Psoas muscle (tissue), 7 donors: Measurements from ENCODE around the gene RETN. TPM values are rescaled to one million over a fixed set of nuclear protein-coding genes. Genes with fewer than 3 reads are reported as not detected.

Experiments
- polyA plus RNA-seq, 3 donors: library from polyadenylated mRNA; stranded (reverse); fragments of 200-250 nt; gene quantifications; one replicate each; pipeline ENCODE4 v1.2.3, GENCODE V29; 2013
- total RNA-seq, 4 donors: library from RNA; stranded (reverse); fragmentation: NEBNext Ultra II Directional in 2 of 4; extraction: Animal tissue kit (Norgen Biotek cat#: 25700) in 2 of 4; gene quantifications; one replicate each; pipeline versions ENCODE4 v1.2.1 to v1.2.4, GENCODE V29; 2021 to 2023
- donor health status: healthy with polysubstance abuse.
- donor health status: DM: no; HTN: no; CAD: no; lungs with moderate emphysema.
- donor health status: Bipolar disorder and iron deficiency.
- donor health status: healthy.
- donor health status: DM: no; HTN: no; CAD: no.
- donor health status: DM: no; HTN: no; CAD: no.
- donor health status: DM: yes; HTN: yes; CAD: no.

The RETN gene
- total and polyA plus RNA-seq, 7 donors: 0.46 to 4.7 (median 0.57) TPM; not detected in 2

Other genes with a start within 250 kb of the RETN start
- gene PEX11G, start 180.0 kb upstream of the RETN start, total RNA-seq: 1 to 10 TPM; 1.1 to 1.4 (median 1.2) TPM
- gene PEX11G, start 180.0 kb upstream of the RETN start, polyA plus RNA-seq: 1 to 10 TPM; 1.0 to 1.1 (median 1.1) TPM
- gene ZNF358, start 152.9 kb upstream of the RETN start, total RNA-seq: 100 to 1,000 TPM in 1 of 4 donors, 10 to 100 TPM in 3; 80.4 to 109 (median 90.1) TPM
- gene ZNF358, start 152.9 kb upstream of the RETN start, polyA plus RNA-seq: 100 to 1,000 TPM in 1 of 3 donors, 10 to 100 TPM in 2; 38.1 to 110 (median 88.9) TPM
- 10 to 100 TPM; 15.4 to 23.8 (median 17.0) TPM for gene MCOLN1, start 146.4 kb upstream of the RETN start, total RNA-seq
- 10 to 100 TPM; 15.9 to 28.6 (median 20.2) TPM for gene MCOLN1, start 146.4 kb upstream of the RETN start, polyA plus RNA-seq
- gene PNPLA6, start 133.3 kb upstream of the RETN start, total RNA-seq: 10 to 100 TPM; 53.3 to 72.8 (median 62.7) TPM
- 10 to 100 TPM; 31.8 to 63.8 (median 34.6) TPM for gene PNPLA6, start 133.3 kb upstream of the RETN start, polyA plus RNA-seq
- under 1 TPM in 2 of 4 donors, not detected in 2; 0.14 to 0.15 TPM for gene CAMSAP3, start 73.2 kb upstream of the RETN start, total RNA-seq
- under 1 TPM in 2 of 3 donors, not detected in 1; 0.03 to 0.04 TPM for gene CAMSAP3, start 73.2 kb upstream of the RETN start, polyA plus RNA-seq
- 10 to 100 TPM; 19.2 to 36.3 (median 26.6) TPM for gene XAB2, start 39.5 kb upstream of the RETN start, total RNA-seq
- 10 to 100 TPM; 23.5 to 29.7 (median 24.1) TPM for gene XAB2, start 39.5 kb upstream of the RETN start, polyA plus RNA-seq
- 100 to 1,000 TPM in 2 of 4 donors, 10 to 100 TPM in 2; 88.9 to 112 (median 101) TPM for gene PET100, start 39.3 kb upstream of the RETN start, total RNA-seq
- gene PET100, start 39.3 kb upstream of the RETN start, polyA plus RNA-seq: 10 to 100 TPM; 49.6 to 93.1 (median 49.7) TPM
- gene PCP2, start 35.3 kb upstream of the RETN start, total RNA-seq: not detected
- under 1 TPM in 1 of 3 donors, not detected in 2; 0.20 TPM for gene PCP2, start 35.3 kb upstream of the RETN start, polyA plus RNA-seq
- 1 to 10 TPM; 2.7 to 4.5 (median 3.6) TPM for gene STXBP2, start 31.9 kb upstream of the RETN start, total RNA-seq
- 1 to 10 TPM in 2 of 3 donors, under 1 TPM in 1; 0.55 to 2.4 (median 1.7) TPM for gene STXBP2, start 31.9 kb upstream of the RETN start, polyA plus RNA-seq
- under 1 TPM; 0.18 to 0.54 (median 0.28) TPM for gene MCEMP1, start 8.0 kb downstream of the RETN start, total RNA-seq
- under 1 TPM in 2 of 3 donors, not detected in 1; 0.21 to 0.35 TPM for gene MCEMP1, start 8.0 kb downstream of the RETN start, polyA plus RNA-seq
- gene TRAPPC5, start 11.8 kb downstream of the RETN start, total RNA-seq: 100 to 1,000 TPM in 3 of 4 donors, 10 to 100 TPM in 1; 83.4 to 164 (median 104) TPM
- gene TRAPPC5, start 11.8 kb downstream of the RETN start, polyA plus RNA-seq: 100 to 1,000 TPM in 1 of 3 donors, 10 to 100 TPM in 2; 40.6 to 125 (median 66.8) TPM
- under 1 TPM in 2 of 4 donors, not detected in 2; 0.34 to 0.54 TPM for gene FCER2, start 33.1 kb downstream of the RETN start, total RNA-seq
- gene FCER2, start 33.1 kb downstream of the RETN start, polyA plus RNA-seq: under 1 TPM in 2 of 3 donors, not detected in 1; 0.06 to 0.10 TPM
- under 1 TPM in 3 of 4 donors, not detected in 1; 0.38 to 0.69 (median 0.50) TPM for gene CLEC4G, start 63.1 kb downstream of the RETN start, total RNA-seq
- under 1 TPM in 2 of 3 donors, not detected in 1; 0.08 to 0.14 TPM for gene CLEC4G, start 63.1 kb downstream of the RETN start, polyA plus RNA-seq
- gene CD209, start 78.5 kb downstream of the RETN start, total RNA-seq: 10 to 100 TPM in 1 of 4 donors, 1 to 10 TPM in 3; 2.7 to 13.8 (median 3.0) TPM
- gene CD209, start 78.5 kb downstream of the RETN start, polyA plus RNA-seq: under 1 TPM; 0.11 to 0.42 (median 0.30) TPM
- gene CLEC4M, start 94.2 kb downstream of the RETN start, total RNA-seq: not detected
- not detected for gene CLEC4M, start 94.2 kb downstream of the RETN start, polyA plus RNA-seq
- gene EVI5L, start 161.2 kb downstream of the RETN start, total RNA-seq: 10 to 100 TPM; 13.9 to 25.9 (median 22.2) TPM
- 10 to 100 TPM in 2 of 3 donors, 1 to 10 TPM in 1; 5.8 to 10.7 (median 10.0) TPM for gene EVI5L, start 161.2 kb downstream of the RETN start, polyA plus RNA-seq
- not detected for gene PRR36, start 205.3 kb downstream of the RETN start, total RNA-seq
- gene PRR36, start 205.3 kb downstream of the RETN start, polyA plus RNA-seq: not detected
- gene LRRC8E, start 219.5 kb downstream of the RETN start, total RNA-seq: under 1 TPM; 0.07 to 0.26 (median 0.15) TPM
- under 1 TPM in 2 of 3 donors, not detected in 1; 0.03 to 0.10 TPM for gene LRRC8E, start 219.5 kb downstream of the RETN start, polyA plus RNA-seq
- 10 to 100 TPM; 42.7 to 72.5 (median 55.5) TPM for gene MAP2K7, start 234.8 kb downstream of the RETN start, total RNA-seq
- 10 to 100 TPM; 35.4 to 43.9 (median 40.0) TPM for gene MAP2K7, start 234.8 kb downstream of the RETN start, polyA plus RNA-seq
- gene TGFBR3L, start 245.8 kb downstream of the RETN start, total RNA-seq: 10 to 100 TPM in 1 of 4 donors, 1 to 10 TPM in 3; 4.5 to 13.0 (median 7.5) TPM
- gene TGFBR3L, start 245.8 kb downstream of the RETN start, polyA plus RNA-seq: 1 to 10 TPM; 1.2 to 1.5 (median 1.3) TPM